H9 (cell line): ENCODE measurements around the gene IFNGR1. TPM values are rescaled to one million over a fixed set of nuclear protein-coding genes. Genes with fewer than 3 reads are reported as not detected.

Experiments used
- DNase-seq: peaks from one replicate; pipeline ENCODE4 v3.0.0-alpha.2; 2017
- H2AFZ ChIP-seq: one replicate; pipeline ENCODE4 v1.6.1; 2013; ENCODE audit warnings: mild to moderate bottlenecking, low read length, control low read depth, moderate library complexity
- H2AK5ac ChIP-seq: 2 replicates; pipeline ENCODE4 v1.6.1; 2013; ENCODE audit warnings: low read length, control low read depth, mixed read lengths; ENCODE audit not compliant: insufficient read length
- H2BK120ac ChIP-seq: one replicate; pipeline ENCODE4 v1.6.1; 2013; ENCODE audit warnings: low read depth, mild to moderate bottlenecking, low read length, control low read depth, inconsistent platforms; ENCODE audit not compliant: poor library complexity, severe bottlenecking
- H2BK12ac ChIP-seq: 2 replicates; pipeline ENCODE4 v1.6.1; 2013; ENCODE audit warnings: low read length, control low read depth, mixed read lengths, low read depth; ENCODE audit not compliant: insufficient read length
- H2BK15ac ChIP-seq: 2 replicates; pipeline ENCODE4 v1.6.1; 2013; ENCODE audit warnings: low read depth, low read length, control low read depth
- H2BK20ac ChIP-seq: one replicate; pipeline ENCODE4 v1.6.1; 2013; ENCODE audit warnings: low read depth, mild to moderate bottlenecking, low read length, control low read depth, inconsistent platforms; ENCODE audit not compliant: poor library complexity, severe bottlenecking
- H2BK5ac ChIP-seq: 2 replicates; pipeline ENCODE4 v1.6.1; 2013; ENCODE audit warnings: low read length, control low read depth, mixed read lengths; ENCODE audit not compliant: insufficient read length
- H3K14ac ChIP-seq: 2 replicates; pipeline ENCODE4 v1.6.1; 2013; ENCODE audit warnings: low read length, control low read depth; ENCODE audit not compliant: insufficient read depth
- H3K18ac ChIP-seq: 2 replicates; pipeline ENCODE4 v1.6.1; 2013; ENCODE audit warnings: low read depth, mild to moderate bottlenecking, mixed read lengths, low read length, control low read depth; ENCODE audit not compliant: insufficient read length
- H3K23ac ChIP-seq: 2 replicates; pipeline ENCODE4 v1.6.1; 2013; ENCODE audit warnings: low read length, control low read depth, mixed read lengths, low read depth; ENCODE audit not compliant: insufficient read length
- H3K23me2 ChIP-seq: 2 replicates; pipeline ENCODE4 v1.6.1; 2013; ENCODE audit warnings: low read depth, mild to moderate bottlenecking, mixed read lengths, low read length, control low read depth; ENCODE audit not compliant: insufficient read length, poor library complexity, severe bottlenecking
- H3K27ac ChIP-seq: 2 replicates; pipeline ENCODE4 v1.5.1; 2013; ENCODE audit warnings: low read length, control low read depth, mixed read lengths, low read depth; ENCODE audit not compliant: insufficient read length
- H3K27me3 ChIP-seq: 2 replicates; pipeline ENCODE4 v1.6.1; 2013; ENCODE audit warnings: low read length, control low read depth, inconsistent platforms; ENCODE audit not compliant: insufficient read depth
- H3K4ac ChIP-seq: 2 replicates; pipeline ENCODE4 v1.6.1; 2013; ENCODE audit warnings: low read depth, mild to moderate bottlenecking, control low read depth, inconsistent platforms, low read length, moderate library complexity
- H3K4me1 ChIP-seq: 2 replicates; pipeline ENCODE4 v1.6.1; 2013; ENCODE audit warnings: low read length, control low read depth, inconsistent platforms; ENCODE audit not compliant: insufficient read depth
- H3K4me2 ChIP-seq: 2 replicates; pipeline ENCODE4 v1.6.1; 2013; ENCODE audit warnings: low read length, control low read depth, mixed read lengths; ENCODE audit not compliant: insufficient read length, insufficient read depth
- H3K56ac ChIP-seq: 2 replicates; pipeline ENCODE4 v1.6.1; 2013; ENCODE audit warnings: low read depth, mild to moderate bottlenecking, mixed read lengths, low read length, control low read depth; ENCODE audit not compliant: insufficient read length
- H3K79me1 ChIP-seq: 2 replicates; pipeline ENCODE4 v1.6.1; 2013; ENCODE audit warnings: low read depth, mild to moderate bottlenecking, moderate library complexity, low read length, control low read depth, inconsistent platforms; ENCODE audit not compliant: insufficient read depth, poor library complexity, severe bottlenecking
- H3K79me2 ChIP-seq: 2 replicates; pipeline ENCODE4 v1.6.1; 2013; ENCODE audit warnings: low read length, control low read depth, inconsistent platforms; ENCODE audit not compliant: insufficient read depth
- H3K9ac ChIP-seq: 2 replicates; pipeline ENCODE4 v1.6.1; 2013; ENCODE audit warnings: low read length, control low read depth, mixed read lengths; ENCODE audit not compliant: insufficient read length; ENCODE audit errors: extremely low read depth
- H3K9me3 ChIP-seq: one replicate; pipeline ENCODE4 v1.6.1; 2013; ENCODE audit warnings: low read depth, low read length, inconsistent platforms; ENCODE audit not compliant: control insufficient read depth
- H3T11ph ChIP-seq: one replicate; pipeline ENCODE4 v1.6.1; 2013; ENCODE audit warnings: mild to moderate bottlenecking, low read length, control low read depth, inconsistent platforms
- H4K20me1 ChIP-seq: one replicate; pipeline ENCODE4 v1.6.1; 2013; ENCODE audit not compliant: control insufficient read depth, insufficient read length, insufficient read depth
- H4K5ac ChIP-seq: 2 replicates; pipeline ENCODE4 v1.6.1; 2013; ENCODE audit warnings: low read depth, mild to moderate bottlenecking, mixed read lengths, low read length, control low read depth; ENCODE audit not compliant: insufficient read length
- H4K8ac ChIP-seq: replicated peaks from 2 replicates; pipeline ENCODE4 v1.6.1; 2013; ENCODE audit warnings: low read length, control low read depth, mixed read lengths, low read depth; ENCODE audit not compliant: insufficient read length
- H4K91ac ChIP-seq: 2 replicates; pipeline ENCODE4 v1.6.1; 2013; ENCODE audit warnings: low read depth, mild to moderate bottlenecking, moderate library complexity, mixed read lengths, low read length, control low read depth; ENCODE audit not compliant: insufficient read length
- H3K27ac Mint-ChIP-seq, 3 experiments: 2 replicates in 2 of 3; 3 replicates in 1 of 3; pipeline ENCODE4 v1.8.0; 2020 to 2021; ENCODE audit warnings: mixed read lengths in 3 of 3, mild to moderate bottlenecking in 1 of 3, moderate library complexity in 1 of 3
- H3K27me3 Mint-ChIP-seq: 2 replicates; pipeline ENCODE4 v1.8.0; 2021; ENCODE audit warnings: low read depth, mild to moderate bottlenecking, moderate library complexity, mixed read lengths
- H3K36me3 Mint-ChIP-seq, 3 experiments: 2 replicates in 2 of 3; 3 replicates in 1 of 3; pipeline ENCODE4 v1.8.0; 2020 to 2021; ENCODE audit warnings: low read depth in 3 of 3, mixed read lengths in 3 of 3; ENCODE audit not compliant: insufficient read depth in 1 of 3
- H3K4me1 Mint-ChIP-seq, 2 experiments: 2 replicates each; pipeline ENCODE4 v1.8.0; 2020; ENCODE audit warnings: mixed read lengths in 2 of 2
- H3K4me3 Mint-ChIP-seq, 2 experiments: 2 replicates in 1 of 2; 3 replicates in 1 of 2; pipeline ENCODE4 v1.8.0; 2020 to 2021; ENCODE audit warnings: mild to moderate bottlenecking in 2 of 2, mixed read lengths in 2 of 2, moderate library complexity in 1 of 2
- H3K9me3 Mint-ChIP-seq, 2 experiments: 2 replicates in 1 of 2; 3 replicates in 1 of 2; pipeline ENCODE4 v1.8.0; 2020; ENCODE audit warnings: mild to moderate bottlenecking in 2 of 2, mixed read lengths in 2 of 2, moderate library complexity in 1 of 2
- CTCF ChIP-seq: fragments of 200-600 bp; sonication (generic); conservative IDR thresholded peaks from 3 replicates; pipeline ENCODE4 v1.8.0; 2021; ENCODE audit warnings: antibody characterized with exemption, mild to moderate bottlenecking
- WGBS: extraction: QIAGEN DNeasy Blood & Tissue Kit; methylation state at CpG from one replicate; pipeline ENCODE4 v1.1.7; 2013; ENCODE audit warnings: missing lambda C conversion rate, low lambda C conversion rate, mixed read lengths; ENCODE audit not compliant: insufficient read length; ENCODE audit errors: extremely low coverage; 5-methylcytosine and 5-hydroxymethylcytosine counted together
- total RNA-seq: library from RNA; stranded (reverse); gene quantifications from 2 replicates; pipeline ENCODE4 v1.2.1, GENCODE V29; 2021

IFNGR1 gene
- total RNA-seq, 1 experiment from 2014 or later: 32.2 TPM

GRCh38 chr6:137223370-137224131 is 4.4 kb upstream of the IFNGR1 start:
- Histone ChIP-seq H3K14ac (no peak overlapping the region), H3K27me3 (no peaks in the 10 kb centered on the region), H2AFZ (no peak overlapping the region), H3K4ac (no peak overlapping the region), H2BK15ac (no peak overlapping the region), H3T11ph (no peak overlapping the region), H2AK5ac (no peak overlapping the region), H3K4me1 (0 out of 2 replicates have a peak, but pooled peaks cover 3% of the 10 kb centered on the region), H3K23me2 (peaks cover 7% of the 10 kb centered on the region), H2BK120ac (no peak overlapping the region), H2BK12ac (no peak overlapping the region), H4K91ac (no peak overlapping the region), H3K79me1 (no peaks in the 10 kb centered on the region), H2BK5ac (no peak overlapping the region), H3K23ac (no peak overlapping the region), H3K9me3 (no peaks in the 10 kb centered on the region), H4K20me1 (no peaks in the 10 kb centered on the region), H2BK20ac (no peak overlapping the region), H3K56ac (no peak overlapping the region), H3K9ac (no peak overlapping the region), H3K79me2 (peaks cover 3% of the 10 kb centered on the region; the same call in 1 of the 2 replicates), H3K18ac (no peak overlapping the region), H3K27ac (no peak overlapping the region), H4K5ac (no peak overlapping the region), H3K4me2 (no peak overlapping the region), H4K8ac (no peak overlapping the region)
- TF ChIP-seq CTCF: no peak
- H3K36me3 Mint-ChIP-seq: no peaks in the 10 kb centered on the region
- no peak for DNase-seq
- no peaks in the 10 kb centered on the region for H3K9me3 Mint-ChIP-seq
- peaks cover 19% of the 10 kb centered on the region in 2 experiments for H3K4me1 Mint-ChIP-seq
- WGBS: no CpG with 5 or more reads among the region's 6 CpGs
- H3K4me3 Mint-ChIP-seq: no peak overlapping the region
- H3K27me3 Mint-ChIP-seq: no peaks in the 10 kb centered on the region
- no peak overlapping the region; a peak in 1 of 7 replicates for H3K27ac Mint-ChIP-seq
